Fibroblast of mammary gland (primary cell): Measurements from ENCODE around the gene FSTL4.

Source experiments
- DNase-seq: peaks from one replicate; pipeline ENCODE4 v3.0.0-alpha.2; 2010; ENCODE audit warnings: low read depth
- H3K4me3 ChIP-seq: 2 replicates; pipeline ENCODE4 v1.5.1; 2011; ENCODE audit warnings: low read depth, mild to moderate bottlenecking, low read length, moderate library complexity; ENCODE audit not compliant: control insufficient read depth
- CTCF ChIP-seq: conservative IDR thresholded peaks from 2 replicates; pipeline ENCODE4 v1.5.1; 2011; ENCODE audit warnings: low read depth, low read length, inconsistent platforms; ENCODE audit not compliant: control insufficient read depth, insufficient read depth

The FSTL4 gene

GRCh38 chr5:133311176-133311575 is 301.2 kb downstream of the FSTL4 start:
- H3K4me3 ChIP-seq, result no peak overlapping the region
- TF ChIP-seq CTCF, result no peak
- DNase-seq, result no peak

- TF ChIP-seq CTCF, result no peak
- peak; percentile 7 for DNase-seq
- no peak overlapping the region for H3K4me3 ChIP-seq
Observed at GRCh38 chr5:133309984-133310621, 302.2 kb downstream of the FSTL4 start.

GRCh38 chr5:133309166-133309795 is 303.1 kb downstream of the FSTL4 start:
- H3K4me3 ChIP-seq, result no peak overlapping the region
- no peak for DNase-seq
- no peak for TF ChIP-seq CTCF

GRCh38 chr5:133307275-133307674 is 305.1 kb downstream of the FSTL4 start:
- no peak for TF ChIP-seq CTCF
- no peak for DNase-seq
- no peak overlapping the region for H3K4me3 ChIP-seq

- H3K4me3 ChIP-seq, result no peak overlapping the region
- no peak for TF ChIP-seq CTCF
- DNase-seq, result no peak
Observed at GRCh38 chr5:133304707-133305216, 307.6 kb downstream of the FSTL4 start.

- H3K4me3 ChIP-seq, result no peak overlapping the region
- DNase-seq, result no peak
- TF ChIP-seq CTCF, result no peak
Observed at GRCh38 chr5:133304178-133304577, 308.2 kb downstream of the FSTL4 start.
